ENCODE results near the gene PKN1. TPM values are rescaled to one million over a fixed set of nuclear protein-coding genes. Genes with fewer than 3 reads are reported as not detected.

PKN1 gene
- total RNA-seq, 4 donors from 2014 or later, result 56.2 to 129 (median 82.4) TPM

DNA sequence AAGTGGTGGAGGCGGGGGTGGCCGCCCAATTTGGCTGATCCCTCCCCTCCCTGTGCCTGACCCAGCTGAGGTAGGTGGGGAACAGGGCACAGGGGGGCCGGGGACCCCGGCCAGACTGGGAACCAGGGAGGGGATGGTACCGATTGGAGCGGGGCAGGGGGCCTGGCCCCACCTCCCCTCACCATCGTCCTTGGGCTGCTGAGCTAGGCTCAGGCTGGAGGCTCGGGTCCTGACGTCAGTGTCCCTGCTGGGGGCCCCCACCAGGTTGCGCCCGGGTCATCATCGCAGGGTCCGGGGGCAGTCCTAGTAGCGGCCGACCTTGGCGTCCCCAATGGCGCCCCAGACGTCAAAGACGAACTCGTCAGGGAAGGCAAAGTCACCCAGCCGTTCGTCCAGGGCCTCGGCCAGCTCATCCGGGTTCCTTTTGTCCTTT, 45.0 kb downstream of the PKN1 start:
- Histone ChIP-seq H3K4me1 (peaks cover 0 to 5% of the 10 kb centered on the region in 2 donors), H3K27ac (peak overlapping the region in 1 of 2 donors; percentile 9), H3K36me3 (no peaks in the 10 kb centered on the region), H3K9me3 (no peaks in the 10 kb centered on the region), H3K4me3 (no peak overlapping the region), H3K27me3 (peaks cover 0 to 3% of the 10 kb centered on the region in 2 donors)
- no peak for DNase-seq
- intact Hi-C loops (cut with DNase I; ENCODE audit: low total_unique reads), result no loop called here
- TF ChIP-seq, protein P1, sequence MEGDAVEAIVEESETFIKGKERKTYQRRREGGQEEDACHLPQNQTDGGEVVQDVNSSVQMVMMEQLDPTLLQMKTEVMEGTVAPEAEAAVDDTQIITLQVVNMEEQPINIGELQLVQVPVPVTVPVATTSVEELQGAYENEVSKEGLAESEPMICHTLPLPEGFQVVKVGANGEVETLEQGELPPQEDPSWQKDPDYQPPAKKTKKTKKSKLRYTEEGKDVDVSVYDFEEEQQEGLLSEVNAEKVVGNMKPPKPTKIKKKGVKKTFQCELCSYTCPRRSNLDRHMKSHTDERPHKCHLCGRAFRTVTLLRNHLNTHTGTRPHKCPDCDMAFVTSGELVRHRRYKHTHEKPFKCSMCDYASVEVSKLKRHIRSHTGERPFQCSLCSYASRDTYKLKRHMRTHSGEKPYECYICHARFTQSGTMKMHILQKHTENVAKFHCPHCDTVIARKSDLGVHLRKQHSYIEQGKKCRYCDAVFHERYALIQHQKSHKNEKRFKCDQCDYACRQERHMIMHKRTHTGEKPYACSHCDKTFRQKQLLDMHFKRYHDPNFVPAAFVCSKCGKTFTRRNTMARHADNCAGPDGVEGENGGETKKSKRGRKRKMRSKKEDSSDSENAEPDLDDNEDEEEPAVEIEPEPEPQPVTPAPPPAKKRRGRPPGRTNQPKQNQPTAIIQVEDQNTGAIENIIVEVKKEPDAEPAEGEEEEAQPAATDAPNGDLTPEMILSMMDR (IDR thresholded peaks at IDR 0.05), result no peak
- TF ChIP-seq POLR2A (IDR thresholded peaks at IDR 0.05), result no peak

DNA sequence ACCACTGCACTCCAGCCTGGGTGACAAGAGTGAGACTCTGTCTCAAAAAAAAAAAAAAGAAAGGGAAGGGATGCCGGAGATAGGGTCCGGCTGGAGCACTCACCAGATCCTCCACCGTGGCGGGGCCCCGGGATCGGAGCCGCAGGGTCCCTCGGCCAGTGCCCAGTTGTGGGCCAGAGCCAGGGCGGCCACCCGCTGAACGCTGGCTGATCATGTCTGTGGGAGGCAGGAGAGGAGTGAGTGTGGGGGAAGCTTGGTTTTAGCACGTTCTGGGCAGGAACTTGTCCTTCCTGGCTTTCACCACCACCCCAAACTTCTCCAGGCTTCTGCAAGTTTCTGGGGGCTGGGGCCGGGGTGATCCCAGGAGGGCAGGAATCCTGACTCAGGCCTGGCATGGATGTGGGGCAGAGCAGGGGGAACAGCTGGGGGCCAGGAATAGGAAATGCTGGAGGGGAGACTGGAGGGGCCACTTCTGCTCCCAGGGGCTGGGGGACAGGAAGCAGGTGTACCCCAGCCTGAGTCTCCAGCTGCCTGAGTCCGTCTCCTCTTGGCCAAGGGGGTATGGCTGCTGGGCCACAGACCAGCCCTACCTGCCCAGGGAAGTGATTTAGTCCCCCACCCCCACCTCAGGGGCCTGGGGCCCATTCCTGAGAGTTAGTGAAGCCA, 46.3 kb downstream of the PKN1 start:
- Histone ChIP-seq H3K4me3 (no peak overlapping the region), H3K27ac (no peak overlapping the region), H3K36me3 (no peaks in the 10 kb centered on the region), H3K9me3 (no peaks in the 10 kb centered on the region), H3K4me1 (peaks cover 0 to 5% of the 10 kb centered on the region in 2 donors), H3K27me3 (no peaks in the 10 kb centered on the region)
- intact Hi-C loops (cut with DNase I; ENCODE audit: low total_unique reads), result no loop called here
- TF ChIP-seq, protein P1 (IDR thresholded peaks at IDR 0.05), result no peak
- TF ChIP-seq POLR2A (IDR thresholded peaks at IDR 0.05), result no peak
- DNase-seq, result no peak

DNA sequence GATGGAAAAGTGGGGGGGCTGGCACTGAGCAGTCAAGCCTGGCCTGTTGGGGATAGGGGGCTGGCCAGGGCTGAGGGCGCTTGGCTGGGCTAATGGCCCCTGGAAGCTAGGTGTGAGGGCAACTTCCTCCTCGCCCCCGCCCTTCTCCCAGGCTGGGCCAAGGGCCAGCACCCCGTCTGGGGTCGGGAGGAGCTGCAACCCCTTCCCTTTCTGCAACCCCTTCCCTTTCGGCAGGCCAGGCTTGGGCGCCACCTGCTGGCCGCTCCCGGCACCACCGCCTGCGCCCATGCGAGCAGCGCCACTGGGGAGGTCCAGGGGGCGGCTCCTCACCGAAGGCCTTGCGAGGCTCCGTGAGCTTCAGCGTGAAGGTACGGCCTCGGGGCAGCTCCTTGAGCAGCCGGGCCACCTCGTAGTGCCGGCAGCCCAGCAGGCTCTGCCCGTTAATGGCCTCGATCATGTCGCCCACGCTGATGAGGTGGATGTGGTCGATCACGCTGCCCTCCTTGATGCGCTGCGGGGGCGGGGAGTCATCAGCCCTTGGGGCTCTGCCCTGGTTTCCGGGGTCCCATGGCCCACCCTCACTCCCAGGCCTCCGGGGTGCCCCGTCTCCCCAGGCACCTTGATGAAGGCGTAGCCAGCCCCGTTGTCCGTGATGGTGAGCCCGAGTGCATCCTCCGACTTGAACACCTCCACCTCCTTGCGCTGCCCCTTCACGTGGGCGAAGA, 47.0 kb downstream of the PKN1 start:
- Histone ChIP-seq H3K36me3 (no peaks in the 10 kb centered on the region), H3K27me3 (no peaks in the 10 kb centered on the region), H3K9me3 (no peaks in the 10 kb centered on the region), H3K4me3 (no peak overlapping the region), H3K27ac (no peak overlapping the region), H3K4me1 (peaks cover 0 to 5% of the 10 kb centered on the region in 2 donors)
- intact Hi-C loops (cut with DNase I; ENCODE audit: low total_unique reads), result no loop called here
- no peak for TF ChIP-seq POLR2A (IDR thresholded peaks at IDR 0.05)
- TF ChIP-seq, protein P1 (IDR thresholded peaks at IDR 0.05), result peak; percentile 50 to 69 (median 58)
- DNase-seq, result no peak

DNA sequence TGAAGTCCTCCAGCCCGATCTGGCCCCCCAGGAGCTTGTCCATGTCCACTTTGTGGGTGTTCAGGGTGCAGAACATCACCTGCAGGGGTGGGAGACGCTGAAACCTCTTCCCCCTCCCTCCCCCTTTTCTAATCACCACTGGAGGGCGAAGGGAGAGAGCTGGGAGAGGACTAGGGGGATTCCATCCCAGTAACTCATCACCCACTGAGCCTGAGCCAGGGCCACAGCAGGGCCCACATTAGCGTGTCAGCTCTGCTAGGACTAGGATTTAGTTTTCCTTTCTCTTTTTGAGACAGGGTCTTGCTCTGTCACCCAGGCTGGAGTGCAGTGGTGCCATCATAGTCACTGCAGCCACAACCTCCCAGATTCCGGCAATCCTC, 47.6 kb downstream of the PKN1 start:
- Histone ChIP-seq H3K9me3 (no peaks in the 10 kb centered on the region), H3K4me1 (no peaks in the 10 kb centered on the region), H3K27ac (no peak overlapping the region), H3K27me3 (no peaks in the 10 kb centered on the region), H3K36me3 (no peaks in the 10 kb centered on the region), H3K4me3 (no peak overlapping the region)
- TF ChIP-seq POLR2A (IDR thresholded peaks at IDR 0.05), result no peak
- TF ChIP-seq, protein P1 (IDR thresholded peaks at IDR 0.05), result no peak
- no peak for DNase-seq
- intact Hi-C loops (cut with DNase I; ENCODE audit: low total_unique reads), result no loop called here

All from uterus (tissue), 4 donors.